ENCODE data around the gene ERCC6L.

GRCh38 chrX:72207366-72207765 lies 31.5 kb downstream of the ERCC6L start:
- TF ChIP-seq ZNF274 (IDR thresholded peaks at IDR 0.05; ENCODE audit: low read depth, low read length) (no peak), SUZ12 (IDR thresholded peaks at IDR 0.05; ENCODE audit: extremely low read depth, insufficient read depth, insufficient read length) (no peak)

Data from NT2/D1 (cell line).